K562 (cell line): Measurements from ENCODE around the gene PRDM16. TPM values are rescaled to one million over a fixed set of nuclear protein-coding genes. Genes with fewer than 3 reads are reported as not detected.

Experiments used
- BCL6 ChIP-seq: fragments of 250-450 bp; sonication (Bioruptor Pico); IDR thresholded peaks from 2 replicates; pipeline ENCODE4 v1.4.0; 2020
- CBX3 ChIP-seq, 2 experiments: IDR thresholded peaks; 1 replicate in 1 of 2; 2 replicates in 1 of 2; pipeline ENCODE4 v1.6.1; 2012; ENCODE audit warnings: inconsistent platforms in 2 of 2, low read length in 2 of 2, borderline replicate concordance in 1 of 2, control low read depth in 1 of 2
- CHD1 ChIP-seq: fragments of 200-600 bp; sonication (generic); IDR thresholded peaks from one replicate; pipeline ENCODE4 v1.6.1; 2012; ENCODE audit warnings: mild to moderate bottlenecking, moderate library complexity, low read length, inconsistent platforms
- CREB5 ChIP-seq: fragments of 250-450 bp; sonication (Bioruptor Pico); IDR thresholded peaks from 2 replicates; pipeline ENCODE4 v1.5.0; 2020; ENCODE audit warnings: mild to moderate bottlenecking
- E2F3 ChIP-seq: fragments of 250-450 bp; sonication (Bioruptor Pico); IDR thresholded peaks from 2 replicates; pipeline ENCODE4 v1.4.0; 2020; ENCODE audit warnings: mild to moderate bottlenecking
- EGR1 ChIP-seq: fragments of 450-650 bp; conservative IDR thresholded peaks from 2 replicates; pipeline ENCODE4 v1.6.1; 2017; ENCODE audit warnings: mild to moderate bottlenecking
- EP300 ChIP-seq: IDR thresholded peaks from 2 replicates; pipeline ENCODE4 v1.6.1; 2012; ENCODE audit warnings: low read length, improper control_type of control experiment
- ESRRA ChIP-seq: fragments of 450-650 bp; IDR thresholded peaks from 2 replicates; pipeline ENCODE4 v1.6.1; 2014; ENCODE audit warnings: low read depth, mild to moderate bottlenecking, moderate library complexity, borderline replicate concordance
- FOS ChIP-seq: IDR thresholded peaks from 3 replicates; pipeline ENCODE4 v1.6.1; 2011; ENCODE audit not compliant: insufficient read length; ENCODE audit errors: extremely low read depth
- GABPB1 ChIP-seq: sonication (generic); formaldehyde crosslinking; IDR thresholded peaks from 2 replicates; pipeline ENCODE4 v1.8.0; 2022; ENCODE audit warnings: mild to moderate bottlenecking, missing genetic modification reagents
- KDM1A ChIP-seq, 2 experiments: fragments of 450-650 bp; IDR thresholded peaks; 2 replicates each; pipeline ENCODE4 v1.6.1; 2016; ENCODE audit warnings: mild to moderate bottlenecking in 2 of 2
- KLF1 ChIP-seq: fragments of 450-650 bp; IDR thresholded peaks from 2 replicates; pipeline ENCODE4 v1.6.1; 2016; ENCODE audit warnings: missing genetic modification characterization, missing compliant biosample characterization
- NRF1 ChIP-seq, 2 experiments: fragments of 450-650 bp; IDR thresholded peaks in 1 of 2; conservative IDR thresholded peaks in 1 of 2; 2 replicates each; pipeline ENCODE4 v1.6.1; 2014; ENCODE audit warnings: mild to moderate bottlenecking in 2 of 2
- PHF8 ChIP-seq: fragments of 200-600 bp; sonication (generic); IDR thresholded peaks from 2 replicates; pipeline ENCODE4 v1.6.1; 2012; ENCODE audit warnings: mixed run types, mild to moderate bottlenecking, inconsistent platforms, low read length, moderate library complexity, borderline replicate concordance
- RAD21 ChIP-seq, 2 experiments: fragments of 250-450 bp in 1 of 2; fragments of 450-650 bp in 1 of 2; sonication (Bioruptor Pico) in 1 of 2; formaldehyde crosslinking in 1 of 2; IDR thresholded peaks in 1 of 2; conservative IDR thresholded peaks in 1 of 2; 2 replicates each; pipeline versions ENCODE4 v1.4.0 to v1.8.0; 2020 to 2022; ENCODE audit warnings: mild to moderate bottlenecking in 2 of 2, moderate library complexity in 1 of 2
- RBM25 ChIP-seq: fragments of 200-400 bp; formaldehyde crosslinking; IDR thresholded peaks from 2 replicates; pipeline ENCODE4 v1.6.1; 2018; ENCODE audit warnings: low read length, low read depth, moderate library complexity; ENCODE audit not compliant: severe bottlenecking
- TCFL5 ChIP-seq: fragments of 250-450 bp; sonication (Bioruptor Pico); conservative IDR thresholded peaks from 2 replicates; pipeline ENCODE4 v1.6.1; 2021; ENCODE audit warnings: mild to moderate bottlenecking, moderate library complexity, matching md5 sums
- ZBTB26 ChIP-seq: fragments of 450-650 bp; formaldehyde crosslinking; IDR thresholded peaks from 2 replicates; pipeline ENCODE4 v1.4.0; 2022; ENCODE audit warnings: missing genetic modification characterization
- ZNF436 ChIP-seq: fragments of 250-450, 450-650 bp; sonication (Bioruptor Pico); formaldehyde crosslinking; IDR thresholded peaks from 2 replicates; pipeline ENCODE4 v1.7.0; 2020; ENCODE audit warnings: mild to moderate bottlenecking
- ZNF764 ChIP-seq: fragments of 250-450 bp; sonication (Bioruptor Pico); IDR thresholded peaks from 2 replicates; pipeline ENCODE4 v1.4.0; 2020; ENCODE audit warnings: low read depth, mild to moderate bottlenecking, moderate library complexity
- polyA plus RNA-seq, 8 experiments: library from polyadenylated mRNA; depleted of rRNA in 4 of 8; stranded (reverse) in 5 of 8; unstranded in 3 of 8; fragments of >200 nt; fragmentation: Nextera tagmentation in 2 of 8; fragmentation: Illumina TruSeq in 1 of 8; extraction: Ambion mirVana in 2 of 8; extraction: Trizol in 1 of 8; gene quantifications; 2 replicates each; pipeline versions ENCODE4 v1.2.1 to v1.2.3, GENCODE V29; 2011 to 2014; ENCODE audit warnings: inconsistent platforms in 1 of 8, missing spikeins in 1 of 8
- total RNA-seq, 7 experiments: library from RNA; depleted of rRNA in 6 of 7; stranded (reverse); fragments of >200 nt in 6 of 7; fragmentation: Illumina TruSeq in 2 of 7; extraction: Trizol in 2 of 7; gene quantifications; 2 replicates each; pipeline versions ENCODE4 v1.2.1 to v1.2.3, GENCODE V29; 2011 to 2021; ENCODE audit warnings: low replicate concordance in 1 of 7
- TF ChIP-seq, protein P1 (sequence below), 2 experiments: IDR thresholded peaks; 2 replicates each; pipeline ENCODE4 v1.6.1; 2012; ENCODE audit warnings: improper control_type of control experiment in 2 of 2, low read depth in 2 of 2, low read length in 2 of 2, borderline replicate concordance in 1 of 2
- TF ChIP-seq, protein P2 (sequence below): sonication (generic); formaldehyde crosslinking; IDR thresholded peaks from 2 replicates; pipeline ENCODE4 v1.8.0; 2022; ENCODE audit warnings: missing genetic modification reagents, mild to moderate bottlenecking, moderate library complexity, borderline replicate concordance

The PRDM16 gene
- total and polyA plus RNA-seq, 9 of the 15 experiments (the other 6 are each of a cell fraction or from before 2014, with no cell fraction given), result 0.10 to 0.27 TPM; not detected in 7

GRCh38 chr1:3471356-3472087 is 402.5 kb downstream of the PRDM16 start (continued):
- TF ChIP-seq, protein P1, sequence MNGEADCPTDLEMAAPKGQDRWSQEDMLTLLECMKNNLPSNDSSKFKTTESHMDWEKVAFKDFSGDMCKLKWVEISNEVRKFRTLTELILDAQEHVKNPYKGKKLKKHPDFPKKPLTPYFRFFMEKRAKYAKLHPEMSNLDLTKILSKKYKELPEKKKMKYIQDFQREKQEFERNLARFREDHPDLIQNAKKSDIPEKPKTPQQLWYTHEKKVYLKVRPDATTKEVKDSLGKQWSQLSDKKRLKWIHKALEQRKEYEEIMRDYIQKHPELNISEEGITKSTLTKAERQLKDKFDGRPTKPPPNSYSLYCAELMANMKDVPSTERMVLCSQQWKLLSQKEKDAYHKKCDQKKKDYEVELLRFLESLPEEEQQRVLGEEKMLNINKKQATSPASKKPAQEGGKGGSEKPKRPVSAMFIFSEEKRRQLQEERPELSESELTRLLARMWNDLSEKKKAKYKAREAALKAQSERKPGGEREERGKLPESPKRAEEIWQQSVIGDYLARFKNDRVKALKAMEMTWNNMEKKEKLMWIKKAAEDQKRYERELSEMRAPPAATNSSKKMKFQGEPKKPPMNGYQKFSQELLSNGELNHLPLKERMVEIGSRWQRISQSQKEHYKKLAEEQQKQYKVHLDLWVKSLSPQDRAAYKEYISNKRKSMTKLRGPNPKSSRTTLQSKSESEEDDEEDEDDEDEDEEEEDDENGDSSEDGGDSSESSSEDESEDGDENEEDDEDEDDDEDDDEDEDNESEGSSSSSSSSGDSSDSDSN (IDR thresholded peaks at IDR 0.05; ENCODE audit: borderline replicate concordance in 1 of 2, low read depth in 2 of 2, low read length in 2 of 2), result no peak
- TF ChIP-seq CHD1 (no peak), E2F3 (no peak), KLF1 (tag) (no peak), NRF1 (conservative IDR thresholded peaks at IDR 0.05 in 1 of 2, IDR thresholded peaks at IDR 0.05 in 1 of 2) (peak; percentile 66 to 74), EP300 (no peak), FOS (no peak), CBX3 (IDR thresholded peaks at IDR 0.05; ENCODE audit: borderline replicate concordance in 1 of 2, low read length in 2 of 2) (no peak), ZBTB26 (CRISPR knock-in tag) (no peak), CREB5 (no peak), EGR1 (peak; percentile 95), KDM1A (IDR thresholded peaks at IDR 0.05) (peak in 1 of 2 experiments; percentile 64; a peak in 1 of 4 replicates), RBM25 (no peak), RAD21 (CRISPR knock-in tag; conservative IDR thresholded peaks at IDR 0.05 in 1 of 2, IDR thresholded peaks at IDR 0.05 in 1 of 2) (peak in 1 of 2 experiments; percentile 39; a peak in 2 of 4 replicates), BCL6 (CRISPR knock-in tag) (no peak), PHF8 (no peak), ZNF436 (CRISPR knock-in tag) (no peak), ZNF764 (CRISPR knock-in tag) (no peak), TCFL5 (CRISPR knock-in tag) (no peak), ESRRA (peak; percentile 41; the same call in 1 of the 2 replicates), GABPB1 (CRISPR knock-in tag) (no peak)
- TF ChIP-seq, protein P2, sequence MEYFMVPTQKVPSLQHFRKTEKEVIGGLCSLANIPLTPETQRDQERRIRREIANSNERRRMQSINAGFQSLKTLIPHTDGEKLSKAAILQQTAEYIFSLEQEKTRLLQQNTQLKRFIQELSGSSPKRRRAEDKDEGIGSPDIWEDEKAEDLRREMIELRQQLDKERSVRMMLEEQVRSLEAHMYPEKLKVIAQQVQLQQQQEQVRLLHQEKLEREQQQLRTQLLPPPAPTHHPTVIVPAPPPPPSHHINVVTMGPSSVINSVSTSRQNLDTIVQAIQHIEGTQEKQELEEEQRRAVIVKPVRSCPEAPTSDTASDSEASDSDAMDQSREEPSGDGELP (CRISPR knock-in tag), result peak; percentile 35; the same call in 1 of the 2 replicates
